Fibroblast of villous mesenchyme (primary cell): ENCODE data around the gene SYT14. TPM values are rescaled to one million over a fixed set of nuclear protein-coding genes. Genes with fewer than 3 reads are reported as not detected.

Source experiments
- DNase-seq: peaks from one replicate; pipeline ENCODE4 v3.0.0-alpha.2; 2010; ENCODE audit warnings: low read depth
- H3K4me3 ChIP-seq: 2 replicates; pipeline ENCODE4 v1.5.1; 2011; ENCODE audit warnings: low read depth, mild to moderate bottlenecking, low read length
- CTCF ChIP-seq: IDR thresholded peaks from 2 replicates; pipeline ENCODE4 v1.5.1; 2012; ENCODE audit warnings: low read depth, mild to moderate bottlenecking, low read length; ENCODE audit not compliant: insufficient read depth
- total RNA-seq: library from RNA; depleted of rRNA; stranded (reverse); fragments of >200 nt; gene quantifications from 2 replicates; pipeline ENCODE4 v1.2.3, GENCODE V29; 2012

SYT14 gene
- total RNA-seq, 1 donor, result 3.9 TPM

DNA sequence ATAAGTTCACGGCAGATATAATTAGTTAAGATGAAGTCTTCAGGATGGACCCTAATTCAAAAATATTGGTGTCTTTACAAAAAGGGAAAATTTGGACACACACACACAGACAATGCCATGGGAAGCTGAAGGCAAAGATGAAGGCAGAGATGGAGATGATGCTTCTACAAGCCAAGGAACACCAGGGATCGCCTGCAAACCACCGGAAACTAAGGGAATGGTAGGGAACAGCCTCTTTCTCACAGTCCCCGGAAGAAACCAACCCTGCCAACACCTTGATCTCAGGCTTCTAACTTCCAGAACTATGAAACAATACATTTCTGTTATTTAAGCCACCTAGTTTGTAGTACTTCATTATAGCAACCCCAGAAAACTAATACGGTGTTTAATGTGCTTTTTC is 279.5 kb downstream of the SYT14 start:
- TF ChIP-seq CTCF, result no peak
- no peak overlapping the region for H3K4me3 ChIP-seq
- no peak for DNase-seq

DNA sequence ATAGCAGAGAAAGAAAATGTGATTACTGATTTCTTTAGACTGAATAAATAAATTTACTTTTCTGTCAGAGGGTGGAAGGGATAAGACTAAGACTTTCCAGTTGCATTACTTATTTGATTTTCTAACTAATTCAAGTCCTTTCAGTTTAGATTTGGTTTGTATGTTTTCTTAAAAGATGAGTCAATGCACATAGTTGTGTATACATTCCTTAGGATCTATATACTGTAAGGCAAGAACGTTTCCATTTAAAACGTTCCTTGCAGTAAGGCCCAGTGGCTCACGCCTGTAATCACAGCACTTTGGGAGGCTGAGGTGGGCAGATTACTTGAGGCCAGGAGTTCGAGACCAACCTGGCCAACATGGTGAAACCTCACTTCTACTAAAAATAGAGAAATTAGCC is 280.0 kb downstream of the SYT14 start:
- H3K4me3 ChIP-seq, result no peak overlapping the region
- DNase-seq, result no peak
- no peak for TF ChIP-seq CTCF

Other genes starting within 250 kb of the SYT14 start
- gene HSD11B1, start 233.4 kb upstream of the SYT14 start, total RNA-seq, result 1.9 and 21.6 TPM in 2 replicates
- not detected in 2 replicates for gene TRAF3IP3, start 182.2 kb upstream of the SYT14 start, total RNA-seq
- 3.0 and 3.5 TPM in 2 replicates for gene C1orf74, start 153.7 kb upstream of the SYT14 start, total RNA-seq
- gene IRF6, start 132.1 kb upstream of the SYT14 start, total RNA-seq, result under 0.01 and 0.32 TPM in 2 replicates
- gene UTP25, start 110.2 kb upstream of the SYT14 start, total RNA-seq, result 10.6 and 12.1 TPM in 2 replicates